Gastroesophageal sphincter (tissue), 4 donors: ENCODE data around the gene HS3ST5. TPM values are rescaled to one million over a fixed set of nuclear protein-coding genes. Genes with fewer than 3 reads are reported as not detected.

Experiments used
- ATAC-seq: fragments of 150-250 bp; one replicate; pipeline ENCODE4 v1.9.1; 2016; ENCODE audit warnings: mild to moderate bottlenecking, moderate library complexity
- H3K27ac ChIP-seq, 4 donors: fragments of 200-600 bp; sonication (generic) in 3 of 4; 1 replicate in 3 of 4; 2 replicates in 1 of 4; pipeline ENCODE4 v1.5.1; 2016 to 2019
- H3K27me3 ChIP-seq: fragments of 200-600 bp; sonication (generic); one replicate; pipeline ENCODE4 v1.5.1; 2019
- H3K36me3 ChIP-seq, 2 donors: fragments of 200-600 bp; sonication (generic); one replicate each; pipeline ENCODE4 v1.5.1; 2019; ENCODE audit warnings: control low read depth in 1 of 2
- H3K4me1 ChIP-seq, 3 donors: fragments of 200-600 bp; sonication (generic); 1 replicate in 2 of 3; 2 replicates in 1 of 3; pipeline ENCODE4 v1.5.1; 2016 to 2019; ENCODE audit warnings: control low read depth in 2 of 3
- H3K4me3 ChIP-seq, 2 donors: fragments of 200-600 bp; sonication (generic); one replicate each; pipeline ENCODE4 v1.5.1; 2019; ENCODE audit warnings: mild to moderate bottlenecking in 1 of 2, moderate library complexity in 1 of 2
- H3K9me3 ChIP-seq, 3 donors: fragments of 200-600 bp; sonication (generic); one replicate each; pipeline ENCODE4 v1.5.1; 2017 to 2019; ENCODE audit warnings: control low read depth in 2 of 3
- EP300 ChIP-seq: sonication (generic); formaldehyde crosslinking; IDR thresholded peaks from one replicate; pipeline ENCODE4 v1.6.1; 2017; ENCODE audit warnings: antibody characterized with exemption, mild to moderate bottlenecking
- POLR2A ChIP-seq, 2 donors: fragments of 450-650 bp; IDR thresholded peaks; one replicate each; pipeline ENCODE4 v1.6.1; 2017; ENCODE audit warnings: antibody characterized with exemption in 2 of 2, mild to moderate bottlenecking in 2 of 2, moderate library complexity in 1 of 2
- POLR2AphosphoS5 ChIP-seq: sonication (generic); formaldehyde crosslinking; IDR thresholded peaks from one replicate; pipeline ENCODE4 v1.6.1; 2017; ENCODE audit warnings: antibody characterized with exemption
- WGBS, 2 donors: methylation state at CpG; one replicate each; pipeline ENCODE4 v1.1.5; 2018; ENCODE audit warnings: low coverage in 1 of 2; 5-methylcytosine and 5-hydroxymethylcytosine counted together
- total RNA-seq, 4 donors: library from RNA; depleted of rRNA; stranded (reverse); fragments of >200 nt; gene quantifications; one replicate each; pipeline ENCODE4 v1.1.0, GENCODE V29; 2016
- TF ChIP-seq, protein P1 (sequence below), 4 experiments: fragments of 200-600 bp in 2 of 4; fragments of 450-650 bp in 2 of 4; sonication (generic) in 1 of 4; IDR thresholded peaks; one replicate each; pipeline ENCODE4 v1.5.1; 2017 to 2019; ENCODE audit warnings: antibody characterized with exemption in 4 of 4, mild to moderate bottlenecking in 2 of 4, moderate library complexity in 2 of 4

HS3ST5 gene
- total RNA-seq, 4 donors from 2014 or later = 0.13 TPM; not detected in 3

DNA sequence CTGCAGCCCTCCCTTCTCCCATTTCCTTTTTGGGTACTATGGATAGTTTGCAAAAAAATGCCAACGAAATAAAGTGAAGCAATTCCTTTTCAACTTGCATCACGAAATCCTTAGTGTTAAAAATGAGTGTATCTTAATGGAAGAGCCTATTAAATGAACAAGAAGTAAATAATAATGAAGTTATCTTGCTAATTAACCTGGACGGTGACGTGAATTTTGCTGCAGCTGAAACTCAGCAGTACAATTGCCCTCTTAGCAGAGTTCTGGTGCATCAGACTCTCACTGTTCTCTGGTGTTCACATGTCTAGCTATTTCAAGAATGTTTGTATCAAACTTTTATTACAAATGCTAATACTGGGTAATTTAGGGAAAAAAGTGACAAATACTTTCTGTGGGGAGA, 252.2 kb downstream of the HS3ST5 start:
- H3K4me3 ChIP-seq = no peak overlapping the region
- no peaks in the 10 kb centered on the region for H3K9me3 ChIP-seq
- no peaks in the 10 kb centered on the region for H3K27me3 ChIP-seq
- H3K27ac ChIP-seq = no peak overlapping the region
- WGBS, 2 donors = 5 to 30% methylated on average over 4 of the region's 4 CpGs
- no peaks in the 10 kb centered on the region for H3K36me3 ChIP-seq
- no peaks in the 10 kb centered on the region for H3K4me1 ChIP-seq
- ATAC-seq = no peak
- no peak for TF ChIP-seq EP300
- TF ChIP-seq POLR2AphosphoS5 = no peak
- no peak for TF ChIP-seq POLR2A (IDR thresholded peaks at IDR 0.05)
- TF ChIP-seq, protein P1, sequence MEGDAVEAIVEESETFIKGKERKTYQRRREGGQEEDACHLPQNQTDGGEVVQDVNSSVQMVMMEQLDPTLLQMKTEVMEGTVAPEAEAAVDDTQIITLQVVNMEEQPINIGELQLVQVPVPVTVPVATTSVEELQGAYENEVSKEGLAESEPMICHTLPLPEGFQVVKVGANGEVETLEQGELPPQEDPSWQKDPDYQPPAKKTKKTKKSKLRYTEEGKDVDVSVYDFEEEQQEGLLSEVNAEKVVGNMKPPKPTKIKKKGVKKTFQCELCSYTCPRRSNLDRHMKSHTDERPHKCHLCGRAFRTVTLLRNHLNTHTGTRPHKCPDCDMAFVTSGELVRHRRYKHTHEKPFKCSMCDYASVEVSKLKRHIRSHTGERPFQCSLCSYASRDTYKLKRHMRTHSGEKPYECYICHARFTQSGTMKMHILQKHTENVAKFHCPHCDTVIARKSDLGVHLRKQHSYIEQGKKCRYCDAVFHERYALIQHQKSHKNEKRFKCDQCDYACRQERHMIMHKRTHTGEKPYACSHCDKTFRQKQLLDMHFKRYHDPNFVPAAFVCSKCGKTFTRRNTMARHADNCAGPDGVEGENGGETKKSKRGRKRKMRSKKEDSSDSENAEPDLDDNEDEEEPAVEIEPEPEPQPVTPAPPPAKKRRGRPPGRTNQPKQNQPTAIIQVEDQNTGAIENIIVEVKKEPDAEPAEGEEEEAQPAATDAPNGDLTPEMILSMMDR (IDR thresholded peaks at IDR 0.05) = no peak

DNA sequence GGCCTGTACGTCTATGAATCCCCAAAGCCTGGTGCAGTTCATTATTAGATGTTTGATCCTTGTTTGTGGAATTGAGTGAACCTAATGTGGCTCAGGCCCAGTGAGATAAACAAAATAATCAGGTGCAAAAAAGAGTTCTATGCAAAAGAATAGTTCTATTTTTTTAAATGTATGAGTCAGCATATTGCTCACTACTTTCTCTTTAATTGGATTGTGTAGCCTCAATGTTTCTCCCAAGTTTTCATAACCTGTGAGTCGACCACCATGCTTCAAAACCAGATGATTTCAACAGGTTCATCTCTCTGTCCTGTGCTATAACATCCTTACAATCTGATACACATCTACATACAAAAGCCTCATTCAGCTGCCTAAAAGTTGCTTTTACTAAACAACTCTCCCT, 255.3 kb downstream of the HS3ST5 start:
- H3K4me3 ChIP-seq = no peak overlapping the region
- no peak overlapping the region for H3K27ac ChIP-seq
- WGBS, 2 donors = 82 to 90% methylated on average over 2 of the region's 2 CpGs
- no peaks in the 10 kb centered on the region for H3K27me3 ChIP-seq
- H3K4me1 ChIP-seq = no peaks in the 10 kb centered on the region
- no peaks in the 10 kb centered on the region for H3K36me3 ChIP-seq
- H3K9me3 ChIP-seq = no peaks in the 10 kb centered on the region
- no peak for ATAC-seq
- TF ChIP-seq POLR2A (IDR thresholded peaks at IDR 0.05) (no peak), POLR2AphosphoS5 (no peak), EP300 (no peak)
- TF ChIP-seq, protein P1 (IDR thresholded peaks at IDR 0.05) = no peak

DNA sequence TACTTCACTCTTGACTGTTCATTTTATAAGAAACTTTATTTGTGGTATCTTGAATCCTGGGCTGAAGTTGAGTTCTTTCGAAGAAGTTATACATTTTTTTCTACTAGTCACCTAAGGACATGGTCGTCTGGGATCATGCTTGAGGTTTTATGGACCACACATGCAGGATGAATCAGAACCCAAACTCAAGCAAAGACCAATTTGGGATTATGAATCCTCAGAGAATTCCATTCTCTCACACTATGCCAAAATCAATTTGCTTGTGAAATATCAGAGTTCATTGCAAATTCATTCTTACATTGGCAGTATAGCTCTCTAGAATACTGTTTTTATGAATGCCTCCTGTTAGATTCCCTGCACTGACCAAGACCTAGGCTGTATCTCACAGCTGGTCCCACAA, 257.6 kb downstream of the HS3ST5 start:
- H3K27ac ChIP-seq = no peak overlapping the region
- H3K9me3 ChIP-seq = no peaks in the 10 kb centered on the region
- no peak for ATAC-seq
- no peak overlapping the region for H3K4me3 ChIP-seq
- WGBS, 2 donors = 67 to 76% methylated on average over 1 to 2 of the region's 2 CpGs
- no peaks in the 10 kb centered on the region for H3K27me3 ChIP-seq
- no peaks in the 10 kb centered on the region for H3K36me3 ChIP-seq
- TF ChIP-seq, protein P1 (IDR thresholded peaks at IDR 0.05) = no peak
- TF ChIP-seq EP300 (no peak), POLR2A (IDR thresholded peaks at IDR 0.05) (no peak), POLR2AphosphoS5 (no peak)
- no peaks in the 10 kb centered on the region for H3K4me1 ChIP-seq

DNA sequence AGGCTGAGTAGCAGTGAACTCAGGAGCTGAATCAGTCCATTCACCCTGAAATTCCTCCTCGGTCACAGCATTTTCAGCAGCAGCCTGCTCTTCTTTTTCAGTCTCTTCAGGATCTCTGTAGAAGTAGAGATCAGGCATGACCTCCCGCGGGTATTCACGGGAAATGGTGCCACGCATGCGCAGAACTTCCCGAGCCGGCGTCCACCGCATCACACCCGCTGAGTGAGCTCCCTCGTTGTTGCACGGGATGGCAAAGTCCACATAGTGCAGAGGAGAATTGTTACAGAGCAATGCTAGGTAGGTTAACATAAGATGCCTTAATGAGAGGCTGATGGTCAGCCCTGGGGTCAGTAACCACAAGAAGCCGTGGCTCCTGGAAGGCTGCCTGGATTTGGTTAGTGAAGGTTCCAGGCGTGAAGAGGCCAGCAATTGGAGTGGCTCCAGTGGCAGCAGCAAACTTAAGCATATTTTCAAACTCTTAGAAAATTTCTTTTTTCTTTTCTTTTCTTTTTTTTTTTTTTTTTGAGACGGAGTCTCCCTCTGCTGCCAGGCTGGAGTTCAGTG, 258.4 kb downstream of the HS3ST5 start:
- H3K4me1 ChIP-seq = no peaks in the 10 kb centered on the region
- H3K4me3 ChIP-seq = no peak overlapping the region
- no peaks in the 10 kb centered on the region for H3K9me3 ChIP-seq
- no peaks in the 10 kb centered on the region for H3K36me3 ChIP-seq
- no peak for ATAC-seq
- no peaks in the 10 kb centered on the region for H3K27me3 ChIP-seq
- WGBS, 2 donors = 75 to 96% methylated on average over 7 to 14 of the region's 16 CpGs
- H3K27ac ChIP-seq = no peak overlapping the region
- TF ChIP-seq, protein P1 (IDR thresholded peaks at IDR 0.05) = no peak
- TF ChIP-seq POLR2A (IDR thresholded peaks at IDR 0.05) (no peak), EP300 (no peak), POLR2AphosphoS5 (no peak)

DNA sequence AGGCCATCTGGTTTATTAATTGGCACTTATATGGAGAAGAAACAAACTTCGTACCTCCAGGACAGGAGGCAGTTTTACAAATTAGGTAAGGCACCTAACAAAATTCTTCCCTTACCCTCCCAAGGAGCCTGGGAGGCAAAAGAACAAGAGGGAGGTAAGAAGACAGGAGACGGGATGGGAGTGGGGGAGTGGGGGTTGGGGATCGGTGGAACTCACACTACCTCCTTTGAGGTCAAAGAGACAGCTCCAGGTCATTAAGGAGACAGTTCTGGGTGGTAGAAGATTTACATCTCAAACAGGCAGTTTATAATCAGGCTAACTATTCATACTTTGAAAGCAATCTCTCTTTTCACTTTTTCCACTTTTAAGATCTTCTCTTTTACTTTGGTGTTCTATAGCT, 259.6 kb downstream of the HS3ST5 start:
- H3K4me3 ChIP-seq = no peak overlapping the region
- H3K36me3 ChIP-seq = no peaks in the 10 kb centered on the region
- TF ChIP-seq EP300 (no peak), POLR2A (IDR thresholded peaks at IDR 0.05) (no peak), POLR2AphosphoS5 (no peak)
- TF ChIP-seq, protein P1 (IDR thresholded peaks at IDR 0.05) = no peak
- no peak for ATAC-seq
- no peak overlapping the region for H3K27ac ChIP-seq
- WGBS, 2 donors = 58 to 76% methylated on average over 3 of the region's 3 CpGs
- H3K9me3 ChIP-seq = no peaks in the 10 kb centered on the region
- H3K4me1 ChIP-seq = no peaks in the 10 kb centered on the region
- no peaks in the 10 kb centered on the region for H3K27me3 ChIP-seq
